HG03558 (cell line): Measurements from ENCODE around the gene RBM3.

Experiments
- ATAC-seq: cut with Tn5 transposase; IDR thresholded peaks from one replicate; pipeline ENCODE4 v1.9.1; 2021; ENCODE audit warnings: moderate number of reproducible peaks; ENCODE audit not compliant: unreplicated experiment; ENCODE audit errors: extremely low read depth

RBM3 gene

GRCh38 chrX:48613502-48614160 lies 39.3 kb downstream of the RBM3 start:
- no peak for ATAC-seq

- ATAC-seq = no peak
These were observed 42.3 kb downstream of the RBM3 start for GRCh38 chrX:48616576-48616975.

GRCh38 chrX:48617542-48618340 lies 43.5 kb downstream of the RBM3 start:
- ATAC-seq = no peak

- no peak for ATAC-seq
These were observed 52.4 kb downstream of the RBM3 start for GRCh38 chrX:48626401-48627298.
